GM18909 (cell line): ENCODE results near the gene KDM8.

Experiments used
- ATAC-seq: cut with Tn5 transposase; IDR thresholded peaks from one replicate; pipeline ENCODE4 v1.9.1; 2021; ENCODE audit warnings: mild to moderate bottlenecking; ENCODE audit not compliant: unreplicated experiment, poor library complexity

KDM8 gene

DNA sequence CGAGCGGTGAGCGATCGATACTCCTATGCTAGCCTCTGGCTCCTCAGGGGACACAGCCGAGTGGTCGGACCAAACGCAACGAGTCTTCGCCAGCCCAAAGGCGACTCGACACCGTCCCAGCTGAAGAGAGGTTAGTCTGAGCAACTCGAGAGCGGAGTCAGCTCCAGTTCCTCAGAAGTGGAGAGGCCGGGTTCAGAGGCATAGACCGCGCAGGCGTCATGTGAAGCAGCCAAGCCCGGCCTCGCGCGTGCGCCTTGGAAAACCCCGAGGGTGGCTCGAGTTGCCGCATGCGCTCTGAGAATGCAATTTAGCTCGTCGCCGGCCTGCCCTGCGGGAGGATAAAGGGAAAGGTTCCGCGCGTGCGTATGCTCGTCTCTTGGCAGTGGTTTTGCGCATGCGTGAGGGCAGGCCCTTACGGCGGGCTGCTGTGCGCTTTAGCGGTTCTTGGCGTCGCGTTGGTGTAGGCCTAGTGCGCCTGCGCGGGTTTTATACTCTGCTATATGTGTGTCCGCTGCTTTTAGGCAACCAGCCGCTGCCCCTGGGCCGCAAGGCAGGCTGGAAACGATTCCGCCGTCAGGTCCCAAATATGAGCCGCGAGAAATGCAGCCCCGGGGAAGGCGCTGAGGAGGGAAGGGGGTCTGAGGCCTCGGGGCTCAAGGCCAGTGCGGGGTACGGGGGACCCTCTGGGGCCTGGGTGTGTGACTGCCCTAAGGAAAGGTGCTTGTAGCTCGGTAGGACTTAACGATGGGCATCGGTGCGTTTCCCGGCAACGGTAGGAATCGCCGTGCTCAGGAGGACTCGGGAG, at the start of gene KDM8:
Gene KDM8, plus strand, starts transcription at position 20 of the 805 bp plus-strand sequence. CDS start 6,598 bp downstream, outside the sequence.
- ATAC-seq = peak; percentile 90

DNA sequence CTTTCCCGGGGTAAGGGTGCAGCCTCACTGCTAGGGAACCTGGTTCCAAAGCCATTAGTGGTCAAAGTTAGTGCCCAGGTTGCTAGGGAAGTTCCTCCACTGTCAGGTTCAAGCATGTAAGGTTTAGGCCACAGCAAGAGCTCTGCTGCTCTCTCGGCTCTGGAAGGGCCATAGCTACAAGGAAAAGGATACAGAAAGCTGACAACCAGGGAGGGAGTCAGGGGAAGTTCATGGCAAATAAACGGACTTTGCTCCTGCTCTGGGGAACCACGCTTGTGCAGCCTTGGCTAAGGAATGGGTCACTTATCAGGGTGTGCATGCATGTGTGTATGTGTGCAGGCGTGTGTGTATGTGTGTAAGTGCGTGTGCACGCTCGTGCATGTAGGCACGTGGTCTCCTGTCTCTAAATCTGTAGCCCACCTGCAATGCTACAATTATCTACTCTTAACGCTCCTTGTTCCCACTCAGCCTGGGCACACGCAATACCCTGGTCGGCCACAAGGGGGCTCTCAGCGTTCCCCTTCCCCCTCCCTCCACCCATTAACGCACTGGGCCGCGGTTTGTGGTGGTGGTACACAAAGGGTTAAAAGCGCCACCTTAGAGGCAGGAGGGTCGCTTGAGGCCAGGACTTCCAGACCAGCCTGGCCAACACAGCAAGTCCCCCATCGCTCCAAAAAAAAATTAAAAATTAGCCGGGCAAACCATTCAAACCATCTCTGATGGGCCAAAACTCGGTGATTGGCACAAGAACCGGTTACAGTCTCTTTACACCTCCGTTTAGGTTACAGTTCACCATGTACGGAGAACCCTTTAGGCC, 48.4 kb upstream of the KDM8 start:
- no peak for ATAC-seq

DNA sequence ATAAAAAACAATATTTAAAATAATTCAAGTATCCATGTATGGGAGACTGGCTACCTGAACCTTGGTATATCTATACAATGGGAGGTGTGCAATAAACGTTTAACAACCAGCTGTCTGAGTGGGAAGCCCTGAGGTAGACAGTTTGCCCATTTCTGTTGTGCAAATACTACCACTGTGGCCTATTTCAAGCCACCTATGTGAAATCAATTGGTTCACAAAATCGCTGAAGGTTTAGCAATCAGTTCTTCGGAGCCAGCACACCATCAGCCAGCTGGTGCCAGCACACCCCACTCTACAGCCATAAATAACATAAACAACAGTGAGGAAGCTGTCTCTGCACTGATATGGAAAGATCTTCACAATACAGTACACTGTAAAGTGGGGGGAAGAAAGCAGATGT, 46.7 kb upstream of the KDM8 start:
- no peak for ATAC-seq

DNA sequence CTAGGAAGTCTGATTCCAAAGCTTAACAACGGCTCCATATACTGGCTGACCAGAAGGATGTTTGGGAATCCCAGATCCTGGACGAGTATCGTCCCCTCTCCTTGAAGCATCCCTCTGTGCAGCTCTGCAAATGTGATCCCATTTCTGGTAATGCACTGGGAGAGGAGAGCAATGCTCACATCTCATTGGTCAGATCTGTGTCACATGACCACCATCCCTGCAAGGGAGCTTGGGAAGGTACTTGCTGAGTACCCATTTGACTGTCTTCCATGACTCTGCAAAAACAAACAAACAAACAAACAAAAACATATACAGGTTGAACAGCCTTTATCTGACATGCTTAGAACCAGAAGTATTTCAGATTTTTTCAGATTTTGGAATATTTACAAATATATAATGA, 41.9 kb upstream of the KDM8 start:
- no peak for ATAC-seq

DNA sequence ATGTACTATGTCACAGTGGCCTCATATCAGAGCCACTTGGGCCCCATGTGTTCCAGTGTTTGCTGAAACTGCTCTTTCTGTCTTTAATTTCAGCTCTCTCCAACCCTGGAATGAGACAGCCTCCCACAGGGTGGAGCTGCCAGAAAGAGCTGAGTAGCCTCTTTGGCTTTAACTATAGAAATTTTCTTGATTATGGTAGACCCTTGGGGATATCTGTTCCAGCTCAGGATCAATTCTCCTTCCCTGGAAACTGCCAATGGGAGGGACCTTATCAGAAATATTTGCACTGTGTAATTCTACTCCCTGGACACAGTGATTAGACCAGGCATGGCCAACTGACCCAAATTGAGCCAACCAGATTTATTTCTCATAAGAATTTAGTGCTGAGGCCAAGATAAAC, 39.0 kb upstream of the KDM8 start:
- ATAC-seq = no peak

DNA sequence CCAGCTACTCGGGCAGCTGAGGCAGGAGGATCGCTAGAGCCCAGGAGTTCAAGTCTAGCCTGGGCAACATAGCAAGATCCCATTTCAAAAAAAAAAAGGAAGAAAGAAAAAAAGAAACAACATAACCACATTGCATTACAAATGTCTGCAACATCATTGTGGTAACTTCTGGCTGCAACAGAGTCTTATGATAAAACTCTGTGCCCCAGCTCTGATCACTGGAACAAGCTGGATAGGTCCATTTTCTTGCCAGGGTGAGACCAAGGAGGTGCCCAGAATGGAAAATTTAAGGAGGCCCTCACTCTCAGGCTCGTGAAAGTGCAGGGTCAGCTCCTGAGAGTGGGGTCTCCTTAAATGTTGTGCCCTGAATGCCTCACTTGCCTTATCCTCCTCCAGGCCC, 37.8 kb upstream of the KDM8 start:
- no peak for ATAC-seq

DNA sequence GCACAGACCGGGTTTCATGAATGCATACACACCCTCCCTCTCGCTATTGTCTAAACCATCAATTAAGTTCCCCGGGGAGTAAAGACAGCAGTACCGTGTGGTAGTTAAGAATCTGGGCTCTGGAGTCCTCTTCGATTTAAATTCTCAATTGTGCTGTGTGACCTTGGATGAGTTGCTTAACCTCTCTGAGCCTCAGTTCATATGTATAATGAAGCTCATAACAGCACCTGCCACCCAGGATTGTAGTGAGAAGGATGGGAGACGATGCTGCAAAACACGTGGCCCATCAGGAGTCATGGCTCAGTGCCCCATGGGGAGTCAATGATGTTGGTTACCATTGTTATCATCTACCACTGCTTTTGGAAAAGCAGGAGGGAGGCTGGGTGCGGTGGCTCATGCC, 34.5 kb upstream of the KDM8 start:
- ATAC-seq = no peak

DNA sequence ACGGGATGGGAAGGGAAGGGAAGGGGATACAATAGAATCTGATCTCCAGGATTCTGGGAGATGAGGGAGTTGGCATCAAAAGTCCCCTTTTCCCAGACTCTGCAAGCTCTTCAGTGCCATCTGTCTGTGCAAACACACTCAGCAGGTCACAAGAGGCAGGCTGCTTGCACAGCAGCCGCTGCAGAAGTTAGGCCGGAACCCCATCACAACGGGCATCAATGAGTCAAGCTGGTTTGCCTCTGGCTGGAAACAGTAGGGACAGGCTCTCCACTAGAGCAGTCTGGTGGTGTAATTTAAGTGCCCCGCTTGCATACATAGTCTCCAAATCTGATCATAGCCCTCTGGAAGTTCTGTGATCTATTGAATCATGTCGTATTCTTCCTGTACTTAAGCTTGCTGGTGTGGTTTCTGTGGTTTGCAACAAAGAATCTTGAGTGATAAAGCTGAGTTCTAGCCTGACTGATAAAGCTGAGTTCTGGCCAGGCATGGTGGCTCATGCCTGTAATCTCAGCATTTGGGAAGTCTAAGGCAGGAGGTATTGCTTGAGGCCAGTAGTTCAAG, 33.7 kb upstream of the KDM8 start:
- ATAC-seq = no peak

DNA sequence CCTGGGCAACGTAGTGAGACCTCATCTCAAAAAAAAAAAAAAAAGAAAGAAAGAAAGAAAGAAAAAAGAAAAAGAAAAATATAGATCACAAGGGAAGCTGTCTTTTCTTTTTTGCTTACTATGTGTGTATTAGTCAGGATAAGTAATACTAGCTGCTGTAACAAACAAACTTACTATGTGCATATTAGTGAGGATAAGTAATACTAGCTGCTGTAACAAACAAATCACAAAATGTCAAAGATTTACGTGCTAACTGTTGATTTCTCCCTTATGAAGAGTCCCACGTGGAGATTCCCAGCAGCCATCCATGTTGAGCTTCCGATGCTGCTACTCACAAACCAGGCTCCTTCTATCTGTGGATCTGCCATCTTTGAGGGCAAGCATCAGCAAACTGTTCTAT, 31.7 kb upstream of the KDM8 start:
- no peak for ATAC-seq

DNA sequence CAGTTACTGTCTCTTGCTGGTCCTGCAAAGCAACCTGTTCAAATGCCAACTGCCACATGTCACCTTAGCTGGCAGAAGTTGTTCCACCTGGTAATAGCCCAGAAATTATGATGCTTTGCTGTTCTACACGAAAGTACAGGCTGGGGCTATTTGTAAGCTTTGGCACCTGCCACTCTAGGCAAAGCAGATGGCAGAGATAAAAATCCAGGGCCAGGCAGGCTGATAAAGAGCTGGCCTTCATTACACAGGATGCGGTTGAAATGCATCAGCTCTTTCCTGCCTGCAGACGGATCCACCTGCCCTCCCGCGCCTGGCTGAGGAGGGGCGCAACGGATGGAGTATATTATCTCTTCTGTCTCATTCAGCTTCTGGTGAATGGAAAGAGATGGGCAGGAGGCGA, 29.3 kb upstream of the KDM8 start:
- peak; percentile 58 for ATAC-seq

DNA sequence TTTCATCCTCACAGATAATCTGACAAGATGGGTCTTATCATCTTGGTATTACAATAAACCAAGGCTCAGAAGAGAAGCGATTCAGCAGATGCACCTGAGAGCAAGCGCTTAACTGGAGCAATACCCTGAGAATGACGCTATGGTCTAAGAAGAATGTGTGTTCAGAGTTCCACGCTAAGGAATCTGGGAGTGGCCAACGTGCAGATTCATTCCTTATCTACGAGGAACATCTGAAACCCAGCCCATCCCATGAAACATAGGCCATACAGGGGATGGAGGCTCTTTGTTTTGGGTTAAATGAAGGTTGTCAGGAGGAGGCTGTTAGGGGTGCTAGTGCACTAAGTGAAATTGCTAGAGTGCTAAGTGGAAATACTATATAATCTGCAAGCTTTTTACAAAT, 28.5 kb upstream of the KDM8 start:
- ATAC-seq = no peak

DNA sequence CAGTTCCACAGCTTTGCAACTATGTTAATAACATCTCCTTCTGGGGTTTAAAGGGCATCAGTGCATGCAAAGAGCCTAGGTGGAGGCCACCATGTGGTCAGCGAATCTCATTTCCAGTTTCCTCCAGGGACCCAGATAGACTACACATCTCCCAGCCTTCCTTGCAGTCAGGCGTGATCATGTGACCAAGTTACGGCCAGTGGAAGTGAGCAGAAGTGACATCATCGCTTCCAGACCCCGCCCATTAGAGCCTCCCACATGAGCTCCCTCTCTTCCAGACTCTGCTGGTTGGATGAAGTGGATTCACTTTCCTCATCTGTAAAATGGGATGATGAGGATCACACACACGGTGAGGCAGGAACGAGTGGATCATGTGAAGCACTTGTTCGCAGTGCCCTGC, 27.4 kb upstream of the KDM8 start:
- ATAC-seq = no peak

DNA sequence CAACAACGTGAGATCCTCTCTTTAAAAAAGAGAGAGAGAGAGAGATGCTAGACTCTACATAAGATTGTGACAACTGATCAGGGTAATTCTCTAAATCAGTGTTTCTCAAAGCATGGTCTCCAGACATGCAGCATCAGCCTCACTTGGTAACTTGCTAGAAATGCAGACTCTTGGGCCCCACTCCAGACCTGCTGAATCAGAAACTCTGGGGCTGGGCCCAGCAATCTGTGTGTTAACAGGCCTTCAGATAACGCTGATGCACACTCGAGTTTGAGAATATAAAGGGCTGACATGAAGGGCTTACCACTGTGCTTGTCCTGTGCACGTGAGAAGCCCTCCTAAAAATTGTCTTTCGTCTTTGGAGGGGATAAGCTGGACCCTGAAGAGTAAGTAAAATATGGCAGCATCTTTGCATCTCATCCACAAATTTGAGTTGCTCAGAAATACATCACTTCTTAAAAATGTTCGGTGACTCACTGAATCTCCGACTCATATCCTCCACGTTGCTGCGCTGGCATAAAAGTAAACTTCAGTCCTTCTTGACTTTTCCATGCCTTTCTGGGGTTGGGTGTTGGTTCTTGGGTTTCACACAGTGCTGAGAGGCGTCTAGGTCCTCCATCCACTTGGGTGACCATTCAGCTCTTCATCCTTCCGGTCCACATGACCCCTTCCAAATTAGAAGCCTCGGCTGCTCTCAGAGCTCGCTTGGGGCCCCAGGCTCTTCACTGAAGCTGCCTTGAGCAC, 26.1 kb upstream of the KDM8 start:
- ATAC-seq = no peak

DNA sequence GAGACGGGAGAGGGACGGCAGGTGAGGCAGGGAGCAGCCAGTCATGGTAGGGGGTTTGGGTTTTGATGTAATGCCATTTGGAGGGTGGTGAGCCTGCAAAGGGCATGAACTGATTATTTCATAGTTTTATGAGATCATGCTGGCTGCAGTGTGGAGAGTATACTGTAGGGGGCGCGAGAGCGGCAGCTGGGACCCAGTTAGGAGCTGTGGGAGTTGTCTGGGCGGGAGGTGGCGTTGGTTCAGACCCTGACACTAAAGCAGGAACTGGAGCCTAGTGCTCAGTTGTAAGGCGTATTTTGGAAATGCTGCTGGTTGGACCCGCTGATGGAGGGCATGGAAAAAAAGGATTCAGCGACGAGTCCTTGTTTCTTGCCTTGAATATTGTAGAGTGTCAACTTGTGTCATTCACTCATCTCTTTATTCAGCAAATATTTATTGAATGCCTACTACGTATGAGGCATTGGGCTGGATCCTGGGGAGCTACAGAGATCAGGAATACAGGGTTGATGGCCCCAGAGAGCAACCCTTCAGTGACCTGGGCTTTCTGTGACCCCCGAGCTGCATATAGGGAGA, 23.7 kb upstream of the KDM8 start:
- peak; percentile 76 for ATAC-seq

DNA sequence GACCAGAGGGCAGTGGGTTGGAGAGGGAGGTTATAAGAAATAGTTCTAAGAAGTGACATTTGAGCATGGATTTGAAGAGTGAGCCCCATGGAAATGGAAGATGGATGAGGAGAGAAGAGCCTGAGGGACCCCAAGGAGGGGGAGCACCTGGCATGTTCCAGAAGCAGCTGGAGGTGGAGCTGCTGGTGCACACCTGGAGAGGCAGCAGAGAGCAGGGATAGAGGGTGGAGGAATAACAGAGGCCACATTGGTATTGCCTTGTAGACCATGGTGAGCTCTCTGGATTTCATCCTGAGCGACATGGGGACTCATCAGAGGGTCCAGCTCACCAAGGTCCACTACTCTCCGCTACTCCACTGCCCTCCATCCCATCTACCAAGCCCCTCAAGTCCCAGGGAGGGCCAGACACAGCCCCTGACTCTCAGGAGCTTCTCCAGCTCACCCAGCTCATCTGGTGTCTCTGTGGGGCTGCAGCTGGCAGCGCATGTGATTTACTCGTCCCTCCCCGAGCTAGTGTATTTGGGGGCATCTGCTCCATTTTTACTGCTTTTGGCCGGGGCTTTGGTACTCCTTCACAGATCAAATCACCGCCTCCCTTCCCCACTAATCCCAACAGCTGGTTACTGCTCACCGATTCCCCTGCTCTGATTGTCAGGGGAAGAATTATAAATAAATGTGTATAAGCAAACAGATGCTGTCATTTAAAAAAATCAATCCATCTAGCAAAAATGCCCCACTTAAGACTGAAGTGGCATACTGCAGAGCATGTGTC, 22.1 kb upstream of the KDM8 start:
- ATAC-seq = no peak

DNA sequence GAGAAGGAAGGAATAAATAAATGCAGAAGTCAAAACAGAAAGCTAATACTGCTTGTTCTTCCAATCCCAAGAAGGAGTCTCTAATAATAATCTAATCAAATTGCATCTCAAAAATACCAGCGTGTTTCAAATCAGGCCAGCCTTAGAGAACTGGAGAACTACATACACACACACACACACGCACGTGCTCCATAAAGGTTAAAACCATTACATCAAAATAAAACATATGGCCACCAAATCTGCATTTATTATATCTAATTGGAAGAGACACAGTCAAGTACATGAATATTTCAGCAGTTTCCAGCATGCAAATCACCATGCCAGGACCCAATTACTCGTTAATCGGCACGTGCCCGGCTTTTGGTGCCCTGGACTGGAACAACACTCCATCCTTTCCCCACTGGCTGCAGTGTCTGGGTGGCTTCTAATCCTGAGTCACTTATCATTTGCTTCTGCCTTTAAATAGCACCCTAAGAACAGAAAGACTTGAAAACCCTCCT, 20.4 kb upstream of the KDM8 start:
- no peak for ATAC-seq

DNA sequence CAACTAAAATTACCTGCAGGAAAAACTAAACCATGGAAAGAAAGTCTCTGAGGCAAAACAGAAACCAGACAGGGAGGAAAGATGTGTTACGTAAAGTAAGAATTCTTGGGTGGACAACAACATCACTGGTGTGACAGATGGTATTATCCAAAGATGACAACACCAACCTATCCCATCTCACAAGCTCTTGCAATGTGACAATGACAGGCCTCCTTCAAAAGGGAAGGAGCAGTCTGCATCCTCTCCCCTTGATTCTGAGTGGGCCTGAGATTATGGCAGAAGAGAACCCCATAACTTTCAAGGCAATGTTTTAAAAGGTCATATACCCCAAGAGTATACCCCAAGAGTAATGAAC, 17.6 kb upstream of the KDM8 start:
- ATAC-seq = no peak

DNA sequence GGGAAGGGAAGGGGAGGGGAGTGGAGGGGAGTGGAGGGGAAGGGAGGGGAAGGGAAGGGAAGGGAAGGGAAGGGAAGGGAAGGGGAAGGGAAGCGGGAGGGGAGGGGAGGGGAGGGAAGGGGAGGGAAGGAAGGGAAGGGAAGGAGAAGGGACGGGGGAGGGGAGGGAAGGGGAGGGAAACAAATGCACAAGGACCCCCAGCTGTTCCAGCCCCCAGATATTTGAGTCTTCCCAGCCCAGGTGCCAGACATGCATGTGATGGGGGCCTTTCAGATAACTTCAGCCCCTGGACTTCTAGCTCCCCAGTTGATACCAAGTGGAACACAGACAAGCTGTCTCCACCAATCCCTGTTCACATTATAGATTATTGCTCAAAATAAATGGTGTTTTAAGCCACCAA, 14.7 kb upstream of the KDM8 start:
- no peak for ATAC-seq

DNA sequence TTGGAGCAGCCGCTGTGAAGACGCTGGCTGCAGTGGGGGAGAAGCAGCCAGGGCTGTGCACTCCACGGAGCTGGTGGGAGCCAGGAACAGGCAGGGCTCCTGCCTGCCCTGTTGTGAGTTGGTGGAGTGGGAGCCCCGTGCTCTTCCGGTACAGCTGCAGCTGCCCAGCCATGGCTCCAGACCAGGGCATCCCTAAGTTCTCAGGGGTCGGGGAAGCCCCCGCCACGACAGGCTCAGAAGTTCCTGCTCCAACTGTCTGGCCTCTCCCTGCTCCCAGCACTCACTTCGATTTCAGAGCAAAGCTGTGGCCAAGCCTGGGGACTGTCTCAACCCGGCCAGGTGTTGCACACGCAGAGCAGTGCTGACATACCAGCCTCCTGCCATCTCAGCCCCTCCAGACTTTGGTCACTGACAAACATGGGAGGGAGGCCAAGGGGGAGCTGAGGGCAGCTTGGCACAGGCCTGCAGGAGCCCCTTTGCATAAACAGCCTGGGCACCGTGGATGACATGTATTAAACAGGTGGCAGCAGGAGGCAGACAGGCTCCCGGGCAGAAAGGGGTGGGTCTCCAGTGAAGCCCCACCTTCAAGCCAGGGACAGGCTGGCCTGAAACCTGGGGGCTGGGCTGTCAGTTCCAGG, 13.9 kb upstream of the KDM8 start:
- no peak for ATAC-seq
